Esophagus muscularis mucosa (tissue), 4 donors: ENCODE data around the gene ZDHHC12. TPM values are rescaled to one million over a fixed set of nuclear protein-coding genes. Genes with fewer than 3 reads are reported as not detected.

Experiments
- DNase-seq: peaks from one replicate; pipeline ENCODE4 v3.0.0-alpha.2; 2017; ENCODE audit errors: extremely low spot score
- H3K27ac ChIP-seq, 4 donors: fragments of 200-600 bp; sonication (generic); replicated peaks in 1 of 4; 1 replicate in 3 of 4; 2 replicates in 1 of 4; pipeline ENCODE4 v1.5.1; 2016 to 2019; ENCODE audit warnings: mild to moderate bottlenecking in 1 of 4
- H3K27me3 ChIP-seq, 4 donors: fragments of 200-600 bp; sonication (generic); one replicate each; pipeline versions ENCODE4 v1.5.1 to v1.6.0; 2016 to 2019
- H3K36me3 ChIP-seq, 4 donors: fragments of 200-600 bp; sonication (generic); one replicate each; pipeline ENCODE4 v1.5.1; 2016 to 2019
- H3K4me1 ChIP-seq, 4 donors: fragments of 200-600 bp; sonication (generic); one replicate each; pipeline ENCODE4 v1.5.1; 2016 to 2019
- H3K4me3 ChIP-seq, 4 donors: fragments of 200-600 bp; sonication (generic); 1 replicate in 2 of 4; 2 replicates in 2 of 4; pipeline ENCODE4 v1.5.1; 2016 to 2019; ENCODE audit warnings: mild to moderate bottlenecking in 4 of 4, moderate library complexity in 1 of 4
- H3K9me3 ChIP-seq, 4 donors: fragments of 200-600 bp; sonication (generic); 1 replicate in 3 of 4; 2 replicates in 1 of 4; pipeline ENCODE4 v1.5.1; 2016 to 2019
- CTCF ChIP-seq, 3 experiments: fragments of 200-600 bp in 2 of 3; fragments of 450-650 bp in 1 of 3; sonication (generic) in 2 of 3; IDR thresholded peaks; one replicate each; pipeline ENCODE4 v1.5.1; 2017 to 2019; ENCODE audit warnings: antibody characterized with exemption in 3 of 3, mild to moderate bottlenecking in 2 of 3, moderate library complexity in 1 of 3
- EP300 ChIP-seq: sonication (generic); formaldehyde crosslinking; IDR thresholded peaks from one replicate; pipeline ENCODE4 v1.6.1; 2017; ENCODE audit warnings: antibody characterized with exemption
- POLR2A ChIP-seq: fragments of 450-650 bp; IDR thresholded peaks from one replicate; pipeline ENCODE4 v1.6.1; 2017; ENCODE audit warnings: antibody characterized with exemption, moderate library complexity, mild to moderate bottlenecking, low read depth
- POLR2AphosphoS5 ChIP-seq, 2 donors: sonication (generic); formaldehyde crosslinking; IDR thresholded peaks; one replicate each; pipeline ENCODE4 v1.6.1; 2017; ENCODE audit warnings: antibody characterized with exemption in 2 of 2
- WGBS: methylation state at CpG from one replicate; pipeline ENCODE4 v1.1.5; 2018; 5-methylcytosine and 5-hydroxymethylcytosine counted together
- intact Hi-C: fragments of 100-400 bp; cut with DNase I; formaldehyde crosslinking; loops from one replicate; pipeline ENCODE4 v1.15.1; 2023
- total RNA-seq, 4 donors: library from RNA; depleted of rRNA; stranded (reverse); fragments of >200 nt; gene quantifications; one replicate each; pipeline versions ENCODE4 v1.1.0 to v1.2.1, GENCODE V29; 2016

ZDHHC12 gene
- total RNA-seq, 4 donors from 2014 or later, result 23.3 to 35.7 (median 29.8) TPM

GRCh38 chr9:128723352-128723865 lies 518 bp downstream of the ZDHHC12 start:
- intact Hi-C loops, result no loop called here
- Histone ChIP-seq H3K36me3 (peaks cover 0 to 22% (median 13%) of the 10 kb centered on the region in 4 donors), H3K9me3 (no peaks in the 10 kb centered on the region), H3K27me3 (no peaks in the 10 kb centered on the region), H3K4me3 (peak overlapping the region; percentile 62 to 72 (median 65)), H3K27ac (peak overlapping the region; percentile 74 to 89 (median 82)), H3K4me1 (peaks cover 4 to 24% (median 22%) of the 10 kb centered on the region in 4 donors)
- TF ChIP-seq POLR2AphosphoS5 (IDR thresholded peaks at IDR 0.05), result no peak
- WGBS, result 45% methylated on average over 7 of the region's 7 CpGs
- DNase-seq, result no peak

- intact Hi-C loops, result no loop called here
- Histone ChIP-seq H3K4me1 (peaks cover 4 to 24% (median 22%) of the 10 kb centered on the region in 4 donors), H3K36me3 (peaks cover 0 to 22% (median 13%) of the 10 kb centered on the region in 4 donors), H3K27ac (peak overlapping the region; percentile 74 to 89 (median 82)), H3K4me3 (peak overlapping the region in 2 of 4 donors; percentile 62 to 65), H3K9me3 (no peaks in the 10 kb centered on the region), H3K27me3 (no peaks in the 10 kb centered on the region)
- DNase-seq, result no peak
- TF ChIP-seq POLR2AphosphoS5 (IDR thresholded peaks at IDR 0.05) (no peak), EP300 (no peak), POLR2A (no peak), CTCF (IDR thresholded peaks at IDR 0.05) (no peak)
- 61% methylated on average over 8 of the region's 9 CpGs for WGBS
These were observed 1.3 kb downstream of the ZDHHC12 start for GRCh38 chr9:128722380-128723351.

GRCh38 chr9:128721487-128722010 lies 2.4 kb downstream of the ZDHHC12 start:
- intact Hi-C loops, result no loop called here
- WGBS, result 94% methylated on average over 16 of the region's 18 CpGs
- H3K4me1 ChIP-seq, result peaks cover 4 to 24% (median 22%) of the 10 kb centered on the region in 4 donors
- no peak for DNase-seq
- peaks cover 0 to 24% (median 15%) of the 10 kb centered on the region in 4 donors for H3K36me3 ChIP-seq
- no peaks in the 10 kb centered on the region for H3K27me3 ChIP-seq
- TF ChIP-seq CTCF (IDR thresholded peaks at IDR 0.05), result no peak
- no peak for TF ChIP-seq POLR2A
- TF ChIP-seq POLR2AphosphoS5 (IDR thresholded peaks at IDR 0.05), result no peak
- TF ChIP-seq EP300, result no peak
- no peak overlapping the region for H3K4me3 ChIP-seq
- H3K9me3 ChIP-seq, result no peaks in the 10 kb centered on the region
- H3K27ac ChIP-seq, result no peak overlapping the region

GRCh38 chr9:128720841-128721486 lies 3.0 kb downstream of the ZDHHC12 start:
- WGBS, result 90% methylated on average over 20 of the region's 22 CpGs
- H3K9me3 ChIP-seq, result no peaks in the 10 kb centered on the region
- H3K4me1 ChIP-seq, result peaks cover 4 to 24% (median 22%) of the 10 kb centered on the region in 4 donors
- no peak overlapping the region for H3K4me3 ChIP-seq
- H3K27me3 ChIP-seq, result no peaks in the 10 kb centered on the region
- no peak for DNase-seq
- H3K36me3 ChIP-seq, result peaks cover 0 to 24% (median 15%) of the 10 kb centered on the region in 4 donors
- TF ChIP-seq EP300 (no peak), CTCF (IDR thresholded peaks at IDR 0.05) (no peak), POLR2A (no peak), POLR2AphosphoS5 (IDR thresholded peaks at IDR 0.05) (no peak)
- H3K27ac ChIP-seq, result no peak overlapping the region
- intact Hi-C loops, result no loop called here
